GM18498 (cell line): ENCODE measurements around the gene KLHL17.

Source experiments
- ATAC-seq: cut with Tn5 transposase; IDR thresholded peaks from one replicate; pipeline ENCODE4 v1.9.1; 2021; ENCODE audit warnings: mild to moderate bottlenecking, moderate library complexity; ENCODE audit not compliant: unreplicated experiment

The KLHL17 gene

DNA sequence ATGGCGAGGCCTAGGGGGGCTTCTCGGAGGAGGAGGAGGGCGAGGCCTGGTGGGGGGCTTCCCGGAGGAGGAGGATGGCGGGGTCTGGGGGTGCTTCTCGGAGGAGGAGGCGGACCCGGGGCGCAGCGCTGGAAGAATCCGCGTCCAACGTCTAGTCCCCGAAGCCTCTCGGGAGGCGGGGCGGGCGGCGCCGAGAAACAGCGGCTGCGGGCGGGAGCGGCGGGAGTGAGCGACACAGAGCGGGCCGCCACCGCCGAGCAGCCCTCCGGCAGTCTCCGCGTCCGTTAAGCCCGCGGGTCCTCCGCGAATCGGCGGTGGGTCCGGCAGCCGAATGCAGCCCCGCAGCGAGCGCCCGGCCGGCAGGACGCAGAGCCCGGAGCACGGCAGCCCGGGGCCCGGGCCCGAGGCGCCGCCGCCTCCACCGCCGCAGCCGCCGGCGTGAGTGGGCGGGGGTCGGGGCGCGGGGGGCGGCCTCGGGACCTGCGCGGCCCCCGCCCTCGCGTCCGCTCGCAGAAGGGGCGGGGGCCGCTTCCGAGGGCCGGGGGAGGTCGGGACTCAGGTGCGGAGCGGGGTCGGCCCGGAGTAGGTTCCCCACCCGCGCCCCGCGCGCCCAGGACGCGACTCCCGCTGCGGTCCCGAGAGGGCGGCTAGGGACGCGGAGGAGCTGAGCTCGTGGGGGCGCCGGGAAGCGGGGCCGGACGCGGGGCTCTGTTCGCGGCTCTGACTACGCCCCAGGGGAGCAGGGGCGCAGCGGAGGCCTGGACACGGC lies at the start of gene KLHL17:
KLHL17 (plus strand) TSS at position 222 of the 769 bp plus-strand sequence; CDS start at position 332, 110 bp downstream.
- peak; percentile 43 for ATAC-seq

DNA sequence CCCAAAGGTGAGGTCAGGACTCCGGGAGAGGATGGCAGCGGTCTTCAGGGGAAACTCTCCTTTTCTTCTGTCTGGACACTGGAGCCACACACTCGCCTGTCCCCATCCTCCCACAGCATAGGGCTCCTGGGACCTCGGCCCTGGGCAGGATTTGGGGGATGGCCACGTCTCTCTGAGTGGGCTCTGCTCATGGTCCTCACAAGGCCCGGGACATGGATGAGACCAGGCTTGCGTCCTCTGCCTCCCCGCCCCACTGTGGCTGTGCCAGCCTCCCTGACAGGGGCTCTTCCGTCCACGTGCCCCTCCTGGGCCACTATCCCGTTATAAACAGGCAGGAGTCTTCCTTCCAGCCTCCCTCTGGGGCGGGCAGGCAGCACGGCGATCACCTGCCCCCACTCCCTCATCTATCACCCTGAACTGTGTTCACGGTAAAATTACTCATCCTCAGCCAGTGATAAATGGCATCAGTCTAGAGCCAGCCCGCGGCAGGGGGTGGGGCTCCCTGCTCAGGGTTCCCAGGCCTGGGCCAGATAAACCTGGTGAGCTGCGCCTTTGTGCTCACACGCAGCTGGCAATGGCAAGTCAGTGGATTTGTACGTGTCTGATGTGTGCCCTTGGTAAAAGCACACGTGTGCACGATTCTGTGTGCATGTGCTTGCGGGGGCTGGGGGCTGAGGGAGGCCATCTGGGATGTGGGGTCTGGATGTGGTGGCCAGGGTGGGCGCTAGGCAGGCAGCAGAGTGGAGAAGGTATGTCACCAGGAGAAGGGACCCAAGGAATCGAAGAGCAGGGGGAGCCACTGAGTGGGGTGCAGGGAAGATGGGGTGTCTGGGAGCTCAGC lies 49.3 kb upstream of the KLHL17 start:
- no peak for ATAC-seq

DNA sequence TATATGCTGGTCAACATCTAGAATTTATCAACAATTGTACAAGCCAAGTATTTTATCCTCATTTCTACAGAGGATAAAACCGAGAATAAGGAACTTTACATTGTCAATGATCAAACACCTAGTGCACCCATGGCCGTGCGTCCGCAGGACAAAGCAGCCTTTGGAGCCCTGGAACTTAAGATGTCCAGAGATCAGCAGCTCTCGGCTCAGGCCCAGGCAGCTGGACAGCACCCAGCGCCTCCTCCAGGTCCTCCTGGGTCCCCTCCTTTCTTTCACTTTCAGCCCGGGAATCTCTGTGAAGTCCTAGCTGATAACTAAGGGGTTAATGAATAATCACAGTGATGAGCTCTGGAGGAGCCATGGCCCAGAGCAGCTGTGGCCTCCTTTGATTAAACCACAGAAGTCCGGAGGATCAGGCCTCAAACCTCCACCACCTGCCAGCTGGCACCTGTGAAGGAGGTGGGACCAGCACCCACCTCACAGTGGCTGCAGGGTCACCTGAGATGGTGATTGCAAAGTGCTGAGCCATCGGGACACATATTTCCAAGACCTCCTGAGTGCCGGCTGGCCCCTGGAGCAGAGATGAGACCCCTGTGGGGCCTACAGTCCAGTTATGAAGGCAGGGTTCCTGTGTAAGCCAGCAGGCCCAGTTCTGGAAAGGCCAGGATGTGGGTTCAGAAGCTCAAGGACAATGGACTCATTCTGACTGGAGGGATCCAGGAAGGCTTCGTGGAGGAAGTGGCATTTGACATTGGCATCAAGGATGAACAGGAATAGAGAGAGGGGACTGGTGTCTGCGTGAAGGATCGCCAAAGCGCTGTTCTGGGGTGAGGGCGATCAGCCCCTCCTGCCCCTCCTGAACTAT lies 48.3 kb upstream of the KLHL17 start:
- ATAC-seq: no peak

DNA sequence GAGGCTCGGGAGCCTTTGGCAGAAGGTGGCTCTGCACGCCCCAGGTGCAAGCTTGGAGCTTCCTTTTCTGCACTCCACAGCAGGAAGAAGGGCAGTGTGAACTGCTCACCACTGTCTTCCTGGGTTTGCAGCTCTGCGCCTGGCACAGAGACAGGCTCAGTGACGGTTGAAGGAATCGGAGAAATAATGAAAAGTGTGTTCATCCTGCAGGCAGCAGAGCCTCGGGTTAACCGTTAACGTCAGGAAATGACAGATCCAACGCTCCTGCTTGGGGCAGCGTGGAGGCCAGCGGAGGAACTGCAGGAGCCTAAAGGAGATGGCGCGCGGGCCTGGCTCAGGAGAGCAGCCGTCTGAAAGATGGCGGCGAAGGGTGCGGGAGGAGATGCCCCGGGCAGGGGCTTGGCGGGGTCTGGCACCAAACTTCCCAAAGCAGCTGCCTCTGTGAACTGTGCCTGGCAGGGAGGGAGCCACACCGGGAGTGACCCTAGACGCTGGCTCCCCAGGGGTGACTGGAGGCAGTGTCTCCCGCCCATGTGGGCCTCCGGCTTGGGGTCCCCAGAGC lies 47.6 kb upstream of the KLHL17 start:
- ATAC-seq: no peak

DNA sequence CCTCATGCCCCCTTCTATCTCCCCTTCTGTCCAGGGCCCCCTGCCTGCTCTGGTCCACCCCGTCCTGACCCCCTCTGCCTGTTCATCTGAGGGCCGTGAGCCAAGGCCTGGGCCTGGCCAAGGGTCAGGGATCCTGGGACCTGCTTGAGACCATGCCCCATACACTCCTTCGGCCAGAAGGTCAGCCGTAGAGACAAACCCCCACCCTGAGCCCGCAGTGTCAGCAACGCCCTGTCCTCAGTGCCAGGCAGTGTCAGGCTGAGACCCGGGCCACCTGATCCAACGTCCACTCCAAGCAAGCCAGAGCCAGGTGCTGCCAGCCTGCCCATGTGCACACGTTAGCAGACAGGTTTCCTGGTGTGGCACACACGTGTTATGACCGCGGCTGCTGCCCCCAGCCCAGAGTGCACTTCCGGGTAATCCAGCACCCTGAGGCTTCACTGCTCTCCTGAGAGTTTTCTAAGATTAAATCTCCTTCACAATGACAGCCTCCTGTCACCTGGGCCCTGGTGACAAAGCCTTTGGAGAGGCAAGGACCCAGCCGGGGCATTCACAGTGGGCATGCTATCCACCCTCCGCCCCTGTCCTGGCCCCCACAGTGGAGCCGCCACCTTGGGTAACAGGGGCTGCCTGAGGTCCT lies 46.8 kb upstream of the KLHL17 start:
- ATAC-seq: no peak

DNA sequence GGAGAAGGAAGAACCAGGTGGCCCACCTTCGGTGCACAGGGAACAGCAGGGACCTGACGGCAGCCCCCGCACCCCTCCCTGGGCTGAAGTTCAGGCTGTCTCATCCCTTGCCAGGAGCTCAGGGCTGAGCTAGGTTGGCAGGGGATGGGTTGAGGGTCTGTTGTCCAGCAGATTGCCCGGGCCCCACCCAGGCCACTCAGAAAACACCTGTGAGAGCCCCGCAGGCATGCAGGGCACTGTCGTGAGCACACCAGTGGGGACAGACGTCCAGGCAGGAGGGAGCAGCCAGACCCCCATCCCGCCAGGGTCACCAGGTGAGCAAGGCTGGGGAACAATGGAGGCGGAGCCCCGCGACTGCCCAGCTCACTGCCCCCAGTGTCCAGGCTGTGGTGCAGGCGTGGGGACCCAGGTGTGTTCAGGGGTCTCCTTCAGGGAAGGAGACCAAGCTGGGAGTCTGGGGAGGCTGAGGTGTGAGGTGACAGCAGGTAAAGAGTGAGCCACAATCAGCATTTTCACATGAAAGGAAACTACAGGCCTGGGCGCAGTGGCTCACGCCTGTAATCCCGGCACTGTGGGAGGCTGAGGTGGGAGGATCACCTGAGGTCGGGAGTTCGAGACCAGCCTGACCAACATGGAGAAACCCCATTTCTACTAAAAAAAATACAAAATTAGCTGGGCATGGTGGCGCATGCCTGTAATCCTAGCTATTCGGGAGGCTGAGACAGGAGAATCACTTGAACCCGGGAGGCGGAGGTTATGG lies 46.1 kb upstream of the KLHL17 start:
- no peak for ATAC-seq

DNA sequence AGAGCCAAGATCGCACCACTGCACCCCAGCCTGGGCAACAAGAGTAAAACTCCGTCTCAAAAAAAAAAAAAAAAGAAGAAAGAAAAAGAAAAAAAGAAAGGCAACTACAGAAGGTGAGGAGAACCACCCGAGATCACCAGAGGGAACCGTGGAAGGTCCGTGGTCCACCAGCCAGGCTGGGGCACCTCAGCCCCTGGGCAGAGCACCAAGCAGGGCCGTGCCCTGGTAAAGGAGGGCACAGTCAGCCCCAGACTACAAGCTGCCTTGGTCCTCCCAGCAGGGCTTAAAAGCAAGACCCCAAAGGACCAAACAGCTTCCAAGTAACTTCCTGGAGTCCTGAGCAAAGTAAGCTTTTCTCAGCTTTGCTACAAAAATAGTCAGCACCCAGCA lies 45.5 kb upstream of the KLHL17 start:
- ATAC-seq: no peak

DNA sequence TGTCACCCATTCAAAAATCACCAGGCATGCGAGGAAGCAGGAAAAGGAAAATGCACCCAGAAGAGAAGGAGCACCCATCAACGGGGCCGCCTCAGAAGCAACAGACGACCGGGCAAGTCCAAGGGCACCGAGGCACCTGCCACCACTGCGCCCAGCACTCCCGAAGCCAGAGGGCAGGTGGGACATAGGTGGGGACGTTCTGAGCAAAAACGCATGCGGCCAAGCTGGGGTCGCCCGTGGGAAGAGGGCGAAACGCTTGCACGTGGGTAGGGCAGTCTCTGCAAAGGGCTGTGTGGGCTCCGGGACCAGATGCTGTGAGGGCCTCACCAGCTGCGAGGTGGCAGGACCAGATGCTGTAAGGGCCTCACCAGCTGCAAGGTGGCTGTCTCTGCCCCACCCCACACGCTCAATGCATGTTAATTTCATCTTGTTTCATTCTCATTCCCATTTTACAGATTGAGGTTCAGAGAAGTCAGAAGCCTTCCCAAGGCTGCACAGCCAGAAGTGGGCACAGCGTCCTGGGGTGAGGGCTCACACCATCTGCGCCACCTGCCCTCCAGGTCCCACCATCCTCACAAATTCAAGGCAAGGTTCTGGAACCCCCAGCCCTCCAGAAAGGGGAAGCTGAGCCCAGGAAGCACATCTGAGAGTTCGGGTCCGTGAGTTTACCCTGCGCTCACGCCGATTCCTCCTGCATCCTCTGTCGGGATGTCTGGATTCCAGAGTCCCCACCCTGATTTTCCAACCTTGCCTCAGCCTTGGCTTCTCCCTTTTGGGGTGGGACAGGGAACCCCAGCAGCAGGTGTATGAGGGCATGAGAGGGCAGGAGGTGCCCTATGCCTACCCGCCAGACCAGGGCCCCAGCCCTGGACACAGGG lies 44.9 kb upstream of the KLHL17 start:
- no peak for ATAC-seq

DNA sequence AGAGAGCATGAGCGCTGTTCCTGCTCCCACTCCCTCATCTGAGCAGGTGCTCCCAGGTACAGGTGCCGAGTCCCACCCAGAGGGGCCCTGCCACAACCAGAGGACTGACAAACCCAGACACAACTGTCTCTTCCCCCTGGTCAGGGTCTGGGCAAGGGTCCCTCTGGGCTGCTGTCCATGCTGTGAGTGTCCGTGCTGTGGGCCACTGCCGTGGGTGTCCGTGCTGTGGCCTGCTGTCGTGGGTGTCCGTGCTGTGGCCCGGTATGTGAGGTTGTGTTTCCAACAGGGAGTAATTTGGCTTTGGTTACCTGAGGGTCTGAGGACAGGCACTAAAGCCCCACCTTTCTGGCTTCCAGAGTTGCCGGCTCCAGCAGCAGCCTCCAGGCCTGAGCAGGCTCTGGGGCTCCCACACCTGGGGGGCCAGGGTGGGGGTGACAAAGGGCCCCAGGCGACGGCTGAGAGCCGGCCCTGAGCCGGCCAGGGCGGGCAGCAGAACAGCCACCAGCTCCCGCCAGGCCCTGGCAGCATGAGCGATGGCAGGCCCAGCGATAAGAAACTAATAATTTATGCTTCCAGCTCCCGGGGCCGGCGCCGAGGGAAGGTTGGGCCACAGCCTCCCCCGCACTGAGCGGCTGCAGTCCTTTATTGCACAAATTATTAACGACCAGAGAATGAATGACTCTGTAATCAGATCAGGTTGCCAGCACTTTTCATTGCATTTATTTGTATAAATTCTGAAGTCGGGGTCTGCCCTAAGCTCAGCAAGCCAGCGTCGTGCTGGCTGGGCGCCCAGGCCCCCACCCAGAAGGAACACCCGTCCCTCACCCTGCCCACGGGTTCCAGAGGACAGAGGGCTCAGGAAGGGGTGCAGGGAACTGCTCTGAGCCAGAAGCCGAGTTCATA lies 44.0 kb upstream of the KLHL17 start:
- no peak for ATAC-seq

DNA sequence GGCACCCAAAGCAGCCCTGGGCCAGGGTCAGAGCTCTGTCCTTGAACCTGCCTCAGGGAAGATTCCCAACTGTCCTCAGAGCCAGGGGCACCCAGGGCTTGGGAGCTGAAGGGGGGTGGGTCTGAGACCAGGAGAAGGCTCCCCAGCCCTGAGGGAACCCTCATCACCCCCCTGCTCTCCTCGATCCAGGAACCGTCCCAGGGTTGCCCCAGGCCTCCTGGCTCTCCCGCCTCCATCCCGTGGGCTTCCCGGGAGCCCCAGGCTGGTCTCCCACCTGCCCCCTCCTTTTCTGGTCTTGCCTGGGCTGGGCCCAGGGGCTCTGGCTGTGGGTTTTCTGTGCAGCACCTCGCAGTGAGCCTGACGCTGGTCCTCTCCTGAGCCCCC lies 43.3 kb upstream of the KLHL17 start:
- no peak for ATAC-seq

DNA sequence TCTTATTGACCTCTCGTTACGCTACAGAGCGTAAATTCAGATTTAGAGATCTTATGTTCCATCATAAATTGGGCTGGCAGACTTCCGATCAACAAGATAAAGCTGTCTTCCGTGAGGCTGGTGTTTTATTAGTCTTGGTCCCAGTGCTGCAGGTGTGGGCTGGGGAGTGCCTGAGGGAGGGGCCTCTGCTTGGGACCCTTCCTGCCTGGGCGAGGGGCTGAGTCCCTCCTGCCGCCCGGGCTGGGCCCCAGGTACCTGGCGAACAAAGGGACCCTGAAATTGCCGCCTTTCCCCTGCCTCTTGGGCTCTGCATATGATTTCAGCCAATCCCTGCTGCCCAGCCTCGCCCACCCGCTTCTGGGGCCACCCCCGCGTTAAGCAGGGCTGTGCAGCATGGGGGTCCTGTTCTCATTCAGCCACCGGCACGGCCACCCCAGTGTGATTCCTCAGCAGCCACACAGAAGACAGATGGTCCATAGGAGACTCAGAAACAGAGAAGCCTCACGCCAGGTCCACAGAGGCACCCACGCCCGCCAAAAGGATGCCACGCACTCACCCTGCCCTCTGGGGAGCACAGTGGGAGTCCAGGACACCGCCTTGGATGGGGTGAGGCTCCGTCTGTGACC lies 42.8 kb upstream of the KLHL17 start:
- ATAC-seq: no peak

DNA sequence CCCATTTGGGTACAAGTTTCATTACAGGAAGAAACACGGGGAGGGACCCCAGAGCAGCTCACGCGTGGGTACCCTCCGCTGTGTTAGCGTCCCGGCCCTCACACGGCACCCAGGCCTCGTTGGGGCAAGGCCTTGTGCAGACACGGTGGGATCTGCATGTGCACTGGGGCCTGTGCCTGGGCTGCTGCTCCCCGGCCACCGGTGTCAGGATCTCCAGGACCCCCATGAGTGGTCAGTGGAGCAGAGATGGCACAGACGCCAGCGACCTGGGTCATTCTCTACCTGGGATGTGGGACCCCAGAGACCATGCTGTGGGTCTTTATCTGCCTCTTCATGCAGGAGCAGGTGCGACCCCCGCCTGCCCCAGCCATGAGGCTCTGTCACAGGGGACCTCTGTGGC lies 42.0 kb upstream of the KLHL17 start:
- ATAC-seq: no peak

DNA sequence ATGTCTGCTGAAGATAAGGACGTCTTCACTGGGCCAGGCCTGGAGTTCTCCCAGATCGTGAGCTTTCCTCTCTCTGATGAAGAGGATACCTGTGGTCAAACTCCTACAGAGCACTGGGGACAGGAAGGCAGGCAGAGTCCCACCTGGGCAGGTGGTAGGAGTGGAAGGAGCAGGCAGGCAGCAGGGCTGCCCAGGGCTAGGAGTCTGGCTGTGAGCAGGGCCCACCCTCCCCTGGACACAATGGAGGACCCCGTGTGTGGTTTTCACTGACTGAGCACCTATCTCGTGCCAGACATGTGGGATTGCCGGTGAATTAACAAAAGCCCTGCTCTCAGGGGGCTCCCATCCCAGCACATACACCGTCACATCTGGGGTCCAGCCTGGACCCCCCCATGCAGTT lies 41.5 kb upstream of the KLHL17 start:
- no peak for ATAC-seq

DNA sequence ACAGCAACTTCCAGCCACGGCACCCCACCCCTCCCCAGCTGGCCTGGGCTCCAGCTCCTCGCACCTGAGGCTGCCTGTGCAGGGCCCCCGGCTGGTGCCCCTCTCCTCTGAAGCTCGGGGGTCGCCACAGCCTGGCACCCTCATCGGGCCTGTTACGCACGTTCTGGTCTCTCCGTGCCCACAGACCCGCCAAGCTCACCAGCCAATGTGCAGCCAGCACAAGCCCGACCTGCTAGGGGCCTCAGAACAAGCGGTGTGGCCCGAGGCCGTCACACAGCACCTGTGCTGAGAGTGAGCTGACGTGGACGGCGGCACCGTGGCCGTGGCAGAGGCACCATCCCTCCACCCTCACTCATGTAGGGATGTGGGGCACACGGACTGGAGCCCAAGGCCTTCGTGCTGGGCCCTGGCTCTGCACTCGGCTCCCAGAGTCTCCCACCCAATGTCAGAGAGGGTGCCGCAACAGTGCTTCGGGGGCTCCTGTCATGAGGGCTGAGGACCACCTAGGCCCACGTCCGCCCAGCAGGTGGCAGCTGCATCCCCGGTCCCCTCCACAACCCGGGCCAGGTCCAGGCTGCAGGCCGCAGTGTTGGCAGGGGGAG lies 41.0 kb upstream of the KLHL17 start:
- no peak for ATAC-seq

DNA sequence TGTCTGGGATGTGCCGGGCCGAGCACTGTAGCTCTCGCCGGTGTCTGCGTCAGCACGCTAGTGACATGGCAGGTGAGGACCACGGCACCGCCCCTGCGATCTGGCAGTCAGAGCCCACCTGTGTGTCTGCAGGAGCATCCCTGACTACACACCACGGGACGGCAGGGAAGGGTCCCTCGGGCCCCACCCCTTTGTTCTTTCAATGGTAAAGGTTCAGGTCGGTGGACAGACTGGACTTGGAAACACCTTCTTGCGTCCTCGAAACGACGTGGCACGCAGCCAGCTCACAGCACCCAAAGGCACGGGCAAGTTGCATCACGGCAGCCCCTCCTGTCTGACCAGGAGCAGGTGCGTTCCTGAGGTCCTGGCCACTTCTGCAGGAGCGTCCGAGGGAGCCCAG lies 40.4 kb upstream of the KLHL17 start:
- ATAC-seq: no peak

DNA sequence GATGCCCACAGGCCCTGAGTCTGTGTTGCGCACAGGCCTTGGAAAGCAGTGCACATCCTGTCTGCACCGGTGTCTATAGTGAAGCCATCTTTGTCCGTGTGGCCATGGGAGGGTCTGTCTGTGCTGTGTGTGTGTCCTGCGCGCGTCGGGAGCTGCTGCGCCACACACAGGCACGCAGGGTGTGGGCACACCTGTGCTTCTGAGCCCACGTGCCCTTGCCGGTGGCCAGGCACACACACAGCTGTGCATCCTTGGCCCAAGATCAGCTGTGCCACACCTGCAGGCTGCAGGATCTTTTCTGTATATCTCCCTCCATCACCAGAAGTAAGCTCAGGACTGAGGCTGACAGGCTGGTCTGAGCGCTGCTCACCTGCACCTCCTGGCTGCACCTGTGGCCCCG lies 39.9 kb upstream of the KLHL17 start:
- ATAC-seq: no peak
